Islet of Langerhans (tissue), 1 donor: ENCODE measurements around the gene LMAN2.
"Not testable (repeated sequence)": the region's sequence is repeated elsewhere in the genome, so short reads cannot be mapped to it uniquely, and the experiment has no call there.

Experiments used
- FAIRE-seq: peaks from one replicate; lab custom pipeline; 2011; peaks lifted over from hg19 to GRCh38; lab: Jason Lieb, UNC

Gene LMAN2

DNA sequence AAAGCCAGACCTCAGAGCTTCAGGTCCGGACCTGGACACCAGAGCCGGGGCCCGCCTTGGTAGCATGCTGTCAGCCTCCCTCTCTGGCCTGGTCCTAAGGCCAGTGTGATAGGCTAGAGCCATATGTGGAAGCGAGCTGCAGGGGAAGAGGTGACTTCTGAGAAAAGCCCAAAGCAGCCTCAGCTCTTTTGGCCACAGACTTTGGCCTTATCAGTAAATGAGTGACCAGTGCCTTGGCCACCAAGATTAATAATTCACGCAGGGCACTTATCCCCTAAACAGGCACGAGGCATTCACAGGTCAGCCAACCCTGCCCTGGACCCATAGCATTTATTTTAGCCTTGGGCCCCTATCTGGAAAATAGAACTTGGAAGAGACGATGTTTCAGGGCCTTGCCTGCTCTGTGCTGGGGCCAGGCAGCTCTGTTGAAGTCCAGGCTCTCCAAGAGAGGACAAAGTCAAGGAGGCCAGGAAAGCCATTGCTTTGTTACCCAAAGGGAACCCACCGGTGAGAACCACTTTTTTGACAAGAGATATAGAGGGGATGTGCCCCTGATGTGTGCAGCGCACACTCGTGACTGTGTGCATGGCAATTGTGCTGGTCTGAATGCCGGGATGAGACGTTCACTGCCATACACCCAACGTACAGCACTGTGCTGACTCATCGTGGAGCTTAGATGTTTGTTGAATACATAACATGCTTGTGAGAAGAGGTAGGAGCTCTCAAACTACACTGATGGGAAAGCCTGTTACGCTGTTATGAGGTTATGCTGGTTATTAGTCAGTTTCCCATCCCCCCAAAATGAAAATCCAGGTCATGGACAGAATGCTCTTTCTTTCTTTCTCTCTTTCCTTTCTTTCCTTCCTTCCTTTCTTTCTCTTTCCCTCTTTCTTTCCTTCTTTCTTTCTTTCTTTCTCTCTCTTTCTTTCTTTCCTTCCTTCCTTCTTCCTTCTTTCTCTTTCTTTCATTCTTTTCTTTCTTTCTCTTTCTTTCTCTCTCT, 27.7 kb upstream of the LMAN2 start:
- no peak for FAIRE-seq

DNA sequence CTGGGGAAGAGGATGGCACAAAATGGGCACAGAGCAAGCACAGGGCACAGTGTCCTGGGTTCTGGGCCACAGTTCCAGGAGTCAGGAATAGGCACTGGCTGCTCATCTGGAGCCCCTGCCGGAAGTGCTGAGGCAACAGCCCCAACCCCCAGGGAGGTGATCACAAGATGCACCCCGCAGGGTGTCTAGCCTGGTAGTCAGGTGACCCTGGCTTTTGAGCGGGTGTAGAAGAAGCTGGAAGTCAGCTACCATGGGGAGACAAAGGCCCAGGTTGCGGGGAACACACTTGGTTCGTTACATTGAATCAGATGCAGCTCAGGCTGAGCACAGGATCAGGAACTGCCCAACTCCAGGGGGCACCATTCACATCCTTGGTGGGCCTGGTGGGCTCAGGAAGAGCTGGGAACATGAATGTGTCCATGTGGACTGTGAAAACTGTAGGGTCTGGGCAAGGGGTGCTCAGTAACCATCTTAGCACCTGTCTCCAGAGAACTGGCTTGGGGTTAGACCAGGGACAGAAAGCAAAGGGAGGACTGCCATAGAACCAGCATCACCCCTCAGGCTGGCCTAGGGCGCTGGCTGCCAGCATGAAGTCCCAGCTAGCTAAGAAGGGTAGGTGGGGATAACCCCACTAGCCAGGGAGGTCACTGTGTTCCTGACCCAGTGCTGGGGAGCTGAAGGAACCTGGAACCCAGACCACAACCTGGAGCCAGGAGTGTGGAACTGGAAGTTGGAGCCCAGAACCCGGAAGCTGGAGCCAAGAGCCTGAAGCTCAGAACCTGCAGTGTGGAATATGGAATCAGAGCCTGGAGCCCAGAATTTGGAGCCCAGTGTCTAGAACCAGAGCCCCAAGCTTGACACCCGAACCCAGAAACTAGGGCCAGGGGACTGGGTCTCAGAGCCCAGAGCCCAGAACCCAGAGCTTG, 26.6 kb upstream of the LMAN2 start:
- no peak for FAIRE-seq

DNA sequence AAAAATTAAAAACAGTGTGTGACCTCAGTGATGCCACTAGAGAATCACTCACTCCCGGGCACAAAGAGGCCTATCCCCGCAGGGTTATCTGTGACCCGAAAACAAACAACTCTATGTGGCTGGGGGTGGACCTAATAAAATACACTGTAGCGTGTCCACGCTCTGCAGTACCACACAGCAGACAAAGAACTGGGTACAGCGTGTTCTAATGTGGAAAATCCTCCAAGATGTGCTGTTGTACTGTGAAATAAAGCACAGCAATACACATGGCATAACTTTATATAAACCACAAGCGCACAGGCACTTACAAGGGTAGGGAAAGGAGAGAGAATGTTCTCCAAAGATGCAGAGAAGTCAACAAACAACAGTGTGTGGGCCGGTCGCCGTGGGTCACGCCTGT, 24.6 kb upstream of the LMAN2 start:
- no peak for FAIRE-seq

DNA sequence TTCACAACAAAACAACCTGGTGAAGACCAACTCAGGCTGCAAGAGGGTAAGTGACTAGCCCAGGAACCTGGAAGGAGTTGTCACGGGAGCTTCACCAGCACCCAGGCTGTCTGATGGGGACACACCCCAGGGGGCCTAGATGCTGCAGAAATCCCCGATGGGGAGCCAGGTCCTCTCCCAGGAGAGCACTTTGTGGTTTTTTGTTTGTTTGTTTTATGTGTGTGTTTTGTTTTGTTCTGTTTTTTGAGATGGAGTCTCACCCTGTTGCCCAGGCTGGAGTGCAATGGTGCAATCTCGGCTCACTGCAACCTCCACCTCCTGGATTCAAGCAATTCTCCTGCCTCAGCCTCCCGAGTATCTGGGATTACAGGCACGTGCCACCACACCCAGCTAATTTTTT, 24.0 kb upstream of the LMAN2 start:
- FAIRE-seq, result not testable (repeated sequence)

DNA sequence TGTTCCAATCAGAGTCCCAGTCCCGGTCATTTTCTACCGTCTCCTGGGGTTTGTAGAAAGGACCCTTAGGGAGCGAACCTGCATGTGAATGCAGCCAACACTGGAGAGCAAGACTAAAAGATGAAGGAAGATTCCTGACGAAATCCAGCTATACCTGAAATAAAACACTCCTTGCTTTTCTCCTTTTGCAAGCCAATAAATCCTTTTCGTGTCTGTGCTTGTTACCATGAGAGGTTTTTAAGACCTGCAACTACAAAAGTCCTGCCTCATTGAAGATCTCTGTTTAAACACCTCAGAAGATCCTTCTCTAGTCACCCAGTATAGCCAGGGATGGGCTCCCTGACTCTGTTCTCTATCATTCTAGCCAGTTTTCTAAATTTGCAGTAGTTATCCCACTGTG, 22.7 kb upstream of the LMAN2 start:
- FAIRE-seq, result no peak

- FAIRE-seq, result no peak
Measured at GRCh38 chr5:177373806-177374205, 22.3 kb upstream of the LMAN2 start.

GRCh38 chr5:177372910-177373309, 21.4 kb upstream of the LMAN2 start:
- FAIRE-seq, result no peak

DNA sequence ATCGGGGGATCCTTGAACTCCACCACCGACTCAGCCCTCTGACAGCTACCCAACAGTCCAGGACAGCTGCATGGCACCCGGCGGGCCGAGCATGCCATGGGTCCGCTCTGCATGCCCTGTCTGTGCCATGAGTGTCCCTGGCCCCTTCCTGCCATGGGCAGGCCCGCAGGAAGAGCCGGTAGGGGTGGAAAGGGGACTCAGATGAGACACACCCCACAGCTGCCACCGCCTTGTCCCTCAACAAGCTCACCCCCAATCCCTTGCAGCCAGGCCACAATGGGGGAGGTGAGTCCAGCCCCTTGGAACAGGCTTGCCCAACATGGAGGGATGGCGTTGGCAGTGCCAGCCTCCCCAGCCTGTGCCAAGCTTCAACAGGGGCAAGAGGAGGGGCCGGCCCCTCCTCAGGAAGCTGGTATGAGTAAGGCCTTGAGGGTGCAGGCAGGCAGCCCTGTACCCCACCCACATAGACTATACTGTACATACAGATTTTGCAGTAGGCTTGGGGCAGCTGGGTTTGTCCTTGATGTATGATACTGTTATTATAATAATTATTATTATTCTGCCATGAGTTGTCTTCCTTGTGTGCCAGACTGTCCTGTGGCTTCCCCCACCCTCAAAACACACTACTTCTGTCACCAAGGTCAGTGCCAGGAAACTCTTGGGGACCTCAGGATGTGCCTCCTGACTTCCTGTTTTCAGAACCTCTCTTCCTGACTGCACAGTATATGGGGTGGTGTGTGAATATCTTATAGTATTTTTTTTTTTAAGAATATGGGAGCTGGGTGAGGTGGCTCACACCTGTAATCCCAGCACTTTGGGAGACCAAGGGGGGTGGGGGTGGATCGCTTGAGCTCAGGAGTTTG, 20.8 kb upstream of the LMAN2 start:
- FAIRE-seq, result no peak

- FAIRE-seq, result no peak
Measured at GRCh38 chr5:177371120-177372033, 19.9 kb upstream of the LMAN2 start.

GRCh38 chr5:177370488-177371119, 19.1 kb upstream of the LMAN2 start:
- FAIRE-seq, result no peak

DNA sequence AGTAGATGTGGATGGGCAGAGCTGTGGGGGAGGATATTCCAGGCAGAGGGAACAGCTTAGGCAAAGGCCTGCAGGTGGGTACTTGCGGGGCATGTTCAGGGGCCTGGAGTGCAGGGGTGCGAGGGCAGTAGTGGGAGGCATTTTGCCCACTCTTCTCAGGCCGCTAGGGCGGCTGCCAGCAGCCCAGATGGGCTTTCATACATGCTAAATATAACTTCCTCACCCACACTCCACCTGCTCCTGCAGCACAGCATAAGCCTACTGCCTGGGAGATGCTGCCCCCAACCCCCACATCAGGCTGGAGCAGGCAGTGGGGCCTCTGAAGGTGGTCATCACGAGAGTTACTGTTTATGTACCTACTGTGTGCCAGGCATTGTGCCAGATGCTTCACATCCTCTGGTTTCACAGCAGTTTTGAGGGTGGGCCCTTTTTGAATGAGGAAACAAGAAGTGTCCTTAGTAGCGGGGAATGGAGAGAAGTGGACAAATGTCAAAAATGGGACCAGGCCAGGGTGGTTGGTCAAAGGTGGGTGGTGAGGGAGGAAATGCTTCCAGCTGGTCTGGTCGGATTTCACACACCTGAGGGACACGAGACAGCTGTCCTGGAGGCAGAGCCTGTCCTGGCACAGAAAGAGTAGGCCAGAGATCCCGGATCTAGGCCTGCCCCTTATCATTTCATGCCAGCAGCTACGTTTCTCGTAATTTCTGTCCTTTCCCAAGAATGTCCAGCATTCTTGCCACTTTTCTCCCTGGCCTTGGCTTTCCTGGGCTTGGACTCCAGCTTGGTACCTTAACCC, 18.4 kb upstream of the LMAN2 start:
- FAIRE-seq, result no peak

GRCh38 chr5:177368869-177369644, 17.6 kb upstream of the LMAN2 start:
- no peak for FAIRE-seq

- no peak for FAIRE-seq
Measured at GRCh38 chr5:177367981-177368868, 16.8 kb upstream of the LMAN2 start.

DNA sequence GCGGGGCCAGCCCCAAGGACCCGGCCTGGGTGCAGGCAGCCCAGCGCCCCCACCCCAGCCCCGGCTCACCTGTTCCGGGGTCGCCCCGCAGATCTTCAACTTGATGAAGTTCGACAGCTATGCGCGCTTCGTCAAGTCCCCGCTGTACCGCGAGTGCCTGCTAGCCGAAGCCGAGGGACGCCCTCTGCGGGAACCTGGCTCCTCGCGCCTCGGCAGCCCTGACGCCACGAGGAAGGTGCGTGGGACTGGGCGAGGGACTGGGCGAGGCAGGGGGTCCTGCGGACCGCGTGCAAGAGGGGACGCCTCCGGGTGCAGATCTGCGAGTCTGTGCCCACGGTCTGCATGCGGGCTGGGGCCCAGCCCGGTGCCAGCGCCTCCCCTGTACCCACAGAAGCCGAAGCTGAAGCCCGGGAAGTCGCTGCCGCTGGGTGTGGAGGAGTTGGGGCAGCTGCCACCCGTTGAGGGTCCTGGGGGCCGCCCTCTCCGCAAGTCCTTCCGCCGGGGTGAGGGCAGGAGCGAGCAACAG, 15.9 kb upstream of the LMAN2 start:
- no peak for FAIRE-seq

DNA sequence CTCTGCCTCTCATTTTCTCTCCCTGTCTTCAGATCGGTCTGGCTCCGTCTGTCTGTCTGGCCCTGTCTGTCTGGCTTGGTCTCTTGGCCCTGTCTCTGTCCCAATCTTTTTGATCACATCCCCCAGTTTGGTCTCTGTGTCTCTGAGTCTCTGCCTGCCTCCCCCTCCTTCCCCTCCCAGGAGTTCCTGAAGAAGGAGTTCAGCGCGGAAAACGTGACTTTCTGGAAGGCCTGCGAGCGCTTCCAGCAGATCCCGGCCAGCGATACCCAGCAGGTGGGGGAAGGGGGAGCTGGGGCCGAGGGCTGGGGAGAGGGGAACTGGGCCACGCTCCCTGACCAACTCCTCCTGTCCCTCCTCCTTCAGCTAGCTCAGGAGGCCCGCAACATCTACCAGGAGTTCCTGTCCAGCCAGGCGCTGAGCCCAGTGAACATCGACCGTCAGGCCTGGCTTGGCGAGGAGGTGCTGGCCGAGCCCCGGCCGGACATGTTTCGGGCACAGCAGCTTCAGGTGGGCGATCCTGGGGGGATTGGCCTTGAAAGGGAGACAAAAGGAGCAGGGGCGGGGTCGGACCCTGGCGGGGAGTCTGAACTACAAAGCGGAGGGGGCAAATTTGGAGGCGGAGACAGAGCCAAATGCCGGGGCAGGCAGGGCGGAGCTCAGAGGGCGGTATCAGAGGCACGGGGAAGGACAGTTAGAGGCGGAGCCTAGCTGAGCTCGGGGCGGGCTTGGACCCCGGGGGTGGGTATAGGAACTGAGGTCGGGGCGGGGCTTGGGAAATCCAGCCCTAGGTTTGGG, 15.3 kb upstream of the LMAN2 start:
- no peak for FAIRE-seq

DNA sequence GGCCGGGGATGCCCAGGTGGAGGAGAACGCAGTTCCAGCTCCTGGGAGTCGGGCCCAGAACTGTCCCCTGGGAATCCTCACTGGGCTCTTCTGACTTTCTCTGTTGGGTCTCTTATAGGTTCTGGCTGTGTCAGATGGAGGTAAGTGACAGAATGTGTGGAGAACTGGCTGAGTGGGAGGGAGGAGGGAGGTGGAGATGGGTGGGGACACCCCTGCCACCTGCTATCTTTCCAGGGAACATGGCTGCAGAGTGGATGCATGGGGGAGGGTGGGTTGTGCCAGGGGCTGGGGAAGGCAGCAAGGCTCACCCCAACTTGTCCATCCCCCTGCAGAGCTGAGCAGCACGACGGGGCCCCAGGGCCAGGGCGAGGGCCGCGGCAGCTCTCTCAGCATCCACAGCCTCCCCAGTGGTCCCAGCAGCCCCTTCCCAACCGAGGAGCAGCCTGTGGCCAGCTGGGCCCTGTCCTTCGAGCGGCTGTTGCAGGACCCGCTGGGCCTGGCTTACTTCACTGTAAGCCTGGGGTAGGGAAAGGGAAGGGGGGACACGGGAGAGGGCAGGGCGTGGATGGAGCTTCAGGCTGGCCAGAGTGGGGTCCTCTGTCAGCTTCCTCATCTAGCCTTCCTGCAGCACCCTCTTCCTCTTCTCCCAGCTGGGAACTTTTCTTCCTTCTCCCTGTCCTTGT, 14.5 kb upstream of the LMAN2 start:
- FAIRE-seq, result no peak
